Retinal pigment epithelial cell (primary cell): Measurements from ENCODE around the gene MAP3K8.
A peak's percentile ranks its signal among the peaks of the same experiment; 100 is the strongest.

Experiments used
- DNase-seq: peaks from one replicate; pipeline ENCODE4 v3.0.0-alpha.2; 2010; ENCODE audit warnings: low read depth
- H3K4me3 ChIP-seq: 2 replicates; pipeline ENCODE4 v1.5.1; 2011; ENCODE audit warnings: mild to moderate bottlenecking, low read length, control low read depth, moderate library complexity
- CTCF ChIP-seq: conservative IDR thresholded peaks from 2 replicates; pipeline ENCODE4 v1.5.1; 2011; ENCODE audit warnings: low read depth, low read length, control low read depth, inconsistent platforms

MAP3K8 gene

DNA sequence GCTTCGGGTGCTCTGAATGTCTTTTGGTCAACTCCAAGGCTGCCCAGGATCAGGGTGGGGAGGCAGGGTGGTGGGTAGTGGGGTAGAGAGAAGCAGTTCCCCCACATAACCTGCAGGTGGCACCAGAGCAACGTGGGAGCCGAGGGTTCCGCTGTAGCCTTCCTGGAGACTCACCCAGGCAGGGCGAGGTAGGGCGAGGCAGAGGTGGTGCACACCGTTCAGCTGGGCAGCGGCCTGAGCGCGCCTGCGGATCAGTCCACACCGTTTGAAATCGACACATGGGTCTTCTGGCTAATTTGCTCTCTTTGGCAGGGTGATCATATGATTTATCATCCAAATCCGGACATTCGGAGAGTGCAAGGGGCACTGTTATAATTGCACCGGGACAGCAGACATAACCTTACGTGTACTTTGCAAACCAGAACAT, 41.4 kb upstream of the MAP3K8 start:
- peak overlapping the region; percentile 7 for H3K4me3 ChIP-seq
- DNase-seq, result no peak
- TF ChIP-seq CTCF, result peak; percentile 89

DNA sequence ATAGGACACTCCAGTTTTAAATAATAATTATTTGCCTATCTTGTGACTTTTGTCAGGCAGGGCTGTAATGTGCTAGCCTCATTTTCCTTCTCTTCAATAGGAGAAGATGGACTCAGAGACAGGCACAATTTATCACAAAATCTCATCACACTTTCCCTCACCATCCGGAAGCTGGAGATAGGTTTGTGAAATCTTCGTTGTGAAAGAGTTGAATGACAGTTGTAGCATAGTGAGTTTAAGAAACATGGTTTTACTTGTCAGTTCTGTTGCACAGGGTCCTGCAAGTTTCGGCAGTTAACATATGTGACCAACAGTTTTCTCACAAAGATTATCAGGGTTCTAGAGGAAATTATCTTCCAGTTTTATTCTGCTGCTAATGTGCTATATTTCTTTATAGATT, 37.7 kb upstream of the MAP3K8 start:
- no peak for TF ChIP-seq CTCF
- DNase-seq, result no peak
- H3K4me3 ChIP-seq, result no peak overlapping the region

DNA sequence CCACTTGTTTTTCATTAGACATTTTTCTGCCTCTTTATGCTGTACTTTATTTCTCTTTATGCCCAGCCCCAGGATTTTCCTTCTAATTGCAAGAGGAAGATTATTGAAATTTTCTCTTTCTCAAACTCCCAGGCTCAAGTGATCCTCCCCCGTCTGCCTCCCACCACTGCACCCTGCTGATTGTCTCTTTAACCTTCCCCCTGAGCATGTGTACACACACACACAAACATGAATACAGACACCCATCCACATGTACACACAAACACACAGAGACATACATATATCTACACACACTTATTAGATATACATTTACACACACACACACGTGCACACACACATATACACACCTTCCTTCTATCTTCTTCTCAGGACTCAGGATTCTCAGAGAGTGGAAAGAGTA, 37.3 kb upstream of the MAP3K8 start:
- no peak overlapping the region for H3K4me3 ChIP-seq
- TF ChIP-seq CTCF, result no peak
- DNase-seq, result no peak

GRCh38 chr10:30398193-30398592, 35.8 kb upstream of the MAP3K8 start:
- no peak overlapping the region for H3K4me3 ChIP-seq
- no peak for TF ChIP-seq CTCF
- no peak for DNase-seq

- H3K4me3 ChIP-seq, result no peak overlapping the region
- no peak for TF ChIP-seq CTCF
- no peak for DNase-seq
These were observed 35.2 kb upstream of the MAP3K8 start for GRCh38 chr10:30398788-30399187.

DNA sequence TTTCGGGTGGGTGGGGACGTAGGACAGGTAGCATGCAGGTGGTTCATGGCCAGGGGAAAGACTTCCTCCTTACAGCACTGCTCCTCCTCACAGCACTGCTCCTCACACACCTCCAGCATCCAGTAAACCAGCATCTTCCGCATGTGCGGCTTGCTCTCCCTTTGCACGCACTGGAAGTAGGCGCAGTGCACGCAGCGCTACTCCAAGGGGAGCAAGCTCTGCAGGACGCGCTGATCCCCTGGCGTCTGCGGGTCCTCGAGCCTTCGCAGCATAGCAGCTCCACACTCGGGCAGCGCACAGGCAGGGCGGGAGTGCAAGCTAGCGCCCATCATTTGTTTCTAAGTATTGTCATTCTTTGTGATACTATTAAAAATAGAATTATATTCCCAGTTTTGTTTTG, 30.5 kb upstream of the MAP3K8 start:
- DNase-seq, result no peak
- TF ChIP-seq CTCF, result no peak
- H3K4me3 ChIP-seq, result no peak overlapping the region

DNA sequence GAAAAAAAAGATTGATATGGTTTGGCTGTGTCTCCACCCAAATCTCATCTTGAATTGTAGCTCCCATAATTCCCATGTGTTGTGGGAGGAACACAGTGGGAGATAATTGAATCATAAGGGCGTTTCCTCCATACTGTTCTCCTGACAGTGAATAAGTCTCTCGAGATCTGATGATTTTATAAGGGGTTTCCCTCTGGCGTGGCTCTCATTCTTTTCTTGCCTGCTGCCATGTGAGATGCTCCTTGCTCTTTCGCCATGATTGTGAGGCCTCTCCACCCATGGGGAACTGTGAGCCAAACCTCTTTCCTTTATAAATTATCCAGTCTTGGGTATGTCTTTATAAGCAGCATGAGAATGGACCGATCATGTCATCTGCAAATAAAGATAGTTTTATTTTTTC, 29.4 kb upstream of the MAP3K8 start:
- no peak for DNase-seq
- no peak overlapping the region for H3K4me3 ChIP-seq
- TF ChIP-seq CTCF, result no peak
